PC-3 (cell line): Measurements from ENCODE around the gene TUBGCP2. TPM values are rescaled to one million over a fixed set of nuclear protein-coding genes. Genes with fewer than 3 reads are reported as not detected.

Source experiments
- ATAC-seq: fragments of 200-7000 bp; cut with Tn5 transposase; 2 replicates; pipeline ENCODE4 v1.9.1; 2020; ENCODE audit warnings: mild to moderate bottlenecking, moderate library complexity
- BruUV-seq: library from RNA; stranded (reverse); fragments of 400-500 nt; replicated peaks from 2 replicates; lab custom pipeline; 2021; lab: Mats Ljungman, UMichigan
- CTCF ChIA-PET: fragments of 300-600 bp; sonication (Branson Sonifier 250); formaldehyde crosslinking; loops from one replicate; lab custom pipeline; 2022; ENCODE audit warnings: antibody characterized with exemption; lab: Charles Lee
- POLR2A ChIA-PET: fragments of 300-600 bp; sonication (Branson Sonifier 250); formaldehyde crosslinking; loops from one replicate; lab custom pipeline; 2022; ENCODE audit warnings: antibody characterized with exemption; ENCODE audit not compliant: unreplicated experiment; lab: Charles Lee
- DNase-seq: peaks from one replicate; pipeline ENCODE4 v3.0.0-alpha.2; 2015
- H2AFZ ChIP-seq: fragments of 300-600 bp; sonication (generic); 2 replicates; pipeline ENCODE4 v1.6.0; 2016; ENCODE audit warnings: antibody characterized with exemption, low read length
- H3F3A ChIP-seq: fragments of 300-600 bp; sonication (generic); one replicate; pipeline ENCODE4 v1.6.0; 2017; ENCODE audit warnings: antibody characterized with exemption, low read length, control low read depth, mild to moderate bottlenecking; ENCODE audit not compliant: unreplicated experiment
- H3K27ac ChIP-seq: fragments of 300-600 bp; sonication (generic); 2 replicates; pipeline ENCODE4 v1.5.1; 2016; ENCODE audit warnings: mild to moderate bottlenecking, low read length
- H3K27me3 ChIP-seq: fragments of 300-600 bp; sonication (generic); 2 replicates; pipeline ENCODE4 v1.6.1; 2016; ENCODE audit warnings: low read length, mixed read lengths
- H3K36me3 ChIP-seq: fragments of 300-600 bp; sonication (generic); 2 replicates; pipeline ENCODE4 v1.6.1; 2016; ENCODE audit warnings: low read depth, mixed run types, low read length, mixed read lengths
- H3K4me1 ChIP-seq: fragments of 300-600 bp; sonication (generic); 2 replicates; pipeline ENCODE4 v1.5.1; 2016; ENCODE audit warnings: low read length; ENCODE audit not compliant: insufficient read depth
- H3K4me2 ChIP-seq: fragments of 300-600 bp; sonication (generic); 2 replicates; pipeline ENCODE4 v1.6.0; 2016; ENCODE audit warnings: low read length
- H3K4me3 ChIP-seq: fragments of 300-600 bp; sonication (generic); 2 replicates; pipeline ENCODE4 v1.5.1; 2016; ENCODE audit warnings: mild to moderate bottlenecking, low read length, mixed read lengths
- H3K79me2 ChIP-seq: fragments of 300-600 bp; sonication (generic); 2 replicates; pipeline ENCODE4 v1.6.1; 2017; ENCODE audit warnings: low read length, mixed read lengths
- H3K9ac ChIP-seq: fragments of 300-600 bp; sonication (generic); 2 replicates; pipeline ENCODE4 v1.6.0; 2016; ENCODE audit warnings: mild to moderate bottlenecking, low read length
- H3K9me2 ChIP-seq: fragments of 300-600 bp; sonication (generic); replicated peaks from 2 replicates; pipeline ENCODE4 v1.6.1; 2016; ENCODE audit warnings: mixed run types, low read length, mixed read lengths
- H3K9me3 ChIP-seq: fragments of 300-600 bp; sonication (generic); 2 replicates; pipeline ENCODE4 v1.6.1; 2016; ENCODE audit warnings: low read length, mixed read lengths
- H4K20me1 ChIP-seq: fragments of 300-600 bp; sonication (generic); 2 replicates; pipeline ENCODE4 v1.6.1; 2016; ENCODE audit warnings: low read length, mixed read lengths
- CTCF ChIP-seq: fragments of 300-600 bp; sonication (generic); conservative IDR thresholded peaks from 2 replicates; pipeline ENCODE4 v1.5.1; 2017; ENCODE audit warnings: antibody characterized with exemption, low read depth, mild to moderate bottlenecking, low read length
- EZH2 ChIP-seq: fragments of 300-600 bp; sonication (generic); IDR thresholded peaks from one replicate; pipeline ENCODE4 v1.6.1; 2017; ENCODE audit warnings: antibody characterized with exemption, mild to moderate bottlenecking, low read length; ENCODE audit not compliant: unreplicated experiment
- EZH2phosphoT487 ChIP-seq: fragments of 300-600 bp; sonication (generic); IDR thresholded peaks from 2 replicates; pipeline ENCODE4 v1.6.1; 2018; ENCODE audit warnings: mild to moderate bottlenecking, antibody characterized with exemption, low read length, borderline replicate concordance
- intact Hi-C: fragments of 100-400 bp; cut with micrococcal nuclease; formaldehyde crosslinking; loops from 2 replicates; pipeline ENCODE4 v1.9.0; 2023
- total RNA-seq: library from RNA; depleted of rRNA; stranded (reverse); fragments of >200 nt; gene quantifications from 2 replicates; pipeline ENCODE4 v1.2.3, GENCODE V29; 2014

TUBGCP2 gene
- total RNA-seq, 1 experiment from 2014 or later = 72.9 TPM

GRCh38 chr10:133293810-133294119 lies 14.9 kb downstream of the TUBGCP2 start:
- TF ChIP-seq EZH2phosphoT487 (no peak), CTCF (no peak), EZH2 (no peak)
- H3K9me2 ChIP-seq = no peaks in the 10 kb centered on the region
- H3K79me2 ChIP-seq = no peaks in the 10 kb centered on the region; the same call in 1 of the 2 replicates
- H3K4me2 ChIP-seq = peak overlapping the region; percentile 69
- no TSS peak for BruUV-seq
- H3K27ac ChIP-seq = peak overlapping the region; percentile 94
- H3K9ac ChIP-seq = peak overlapping the region; percentile 64
- no peaks in the 10 kb centered on the region for H3K27me3 ChIP-seq
- H3F3A ChIP-seq = no peaks in the 10 kb centered on the region
- ChIA-PET POLR2A (interaction anchor here (0.6 kb wide), 1 partner anchor 28 kb away, joined by 4 read pairs; no protein-coding TSS in a partner anchor), CTCF (interaction anchor here (1.1 to 1.5 kb wide), 2 partner anchors 14 to 36 kb away, joined by 3 to 4 read pairs; no protein-coding TSS in a partner anchor)
- H3K36me3 ChIP-seq = peaks cover 27% of the 10 kb centered on the region; the same call in 1 of the 2 replicates
- DNase-seq (no peak), ATAC-seq (peak; percentile 56; the same call in 1 of the 2 replicates)
- H4K20me1 ChIP-seq = no peaks in the 10 kb centered on the region
- intact Hi-C loops = loop anchor here (1.0 kb wide), 1 partner anchor 36 kb away; no protein-coding TSS in a partner anchor
- H3K4me3 ChIP-seq = peak overlapping the region; percentile 44; the same call in 1 of the 2 replicates
- H2AFZ ChIP-seq = no peak overlapping the region
- peaks cover 23% of the 10 kb centered on the region for H3K4me1 ChIP-seq
- H3K9me3 ChIP-seq = no peaks in the 10 kb centered on the region

GRCh38 chr10:133292919-133293809 lies 15.5 kb downstream of the TUBGCP2 start:
- CTCF ChIA-PET = interaction anchor here (1.1 to 1.5 kb wide), 2 partner anchors 15 to 35 kb away, joined by 3 to 4 read pairs; no protein-coding TSS in a partner anchor
- no TSS peak for BruUV-seq
- peak; percentile 93 for DNase-seq

More at GRCh38 chr10:133292919-133293809, 15.5 kb downstream of the TUBGCP2 start:
- Histone ChIP-seq H3K9ac (peak overlapping the region; percentile 67), H3K27ac (peak overlapping the region; percentile 94), H3K27me3 (no peaks in the 10 kb centered on the region), H3K9me3 (no peaks in the 10 kb centered on the region), H3K9me2 (no peaks in the 10 kb centered on the region), H3K4me2 (peak overlapping the region; percentile 69), H3K79me2 (no peaks in the 10 kb centered on the region; the same call in 1 of the 2 replicates), H3K36me3 (peaks cover 27% of the 10 kb centered on the region; the same call in 1 of the 2 replicates), H3K4me1 (peaks cover 23% of the 10 kb centered on the region), H3K4me3 (peak overlapping the region; percentile 44; the same call in 1 of the 2 replicates), H2AFZ (no peak overlapping the region), H4K20me1 (no peaks in the 10 kb centered on the region), H3F3A (no peaks in the 10 kb centered on the region)
- TF ChIP-seq EZH2 = no peak
- TF ChIP-seq EZH2phosphoT487 = no peak
- no peak for TF ChIP-seq CTCF
- peak; percentile 84 for ATAC-seq
- POLR2A ChIA-PET = interaction anchor here (0.5 to 0.6 kb wide), 4 partner anchors 13 to 34 kb away, joined by 3 to 4 read pairs (median 3); no protein-coding TSS in a partner anchor
- intact Hi-C loops = loop anchor here (1.0 kb wide), 1 partner anchor 36 kb away; no protein-coding TSS in a partner anchor
